HepG2 (cell line): ENCODE data around the gene DUT.

Experiments used
- ASH2L ChIP-seq: fragments of 300-600, 200-600 bp; sonication (generic); IDR thresholded peaks from 2 replicates; pipeline ENCODE4 v1.7.0; 2017; ENCODE audit warnings: low read depth, mild to moderate bottlenecking, moderate library complexity, mixed read lengths, low read length; ENCODE audit not compliant: insufficient read length
- CBX1 ChIP-seq: IDR thresholded peaks from one replicate; pipeline ENCODE4 v1.6.1; 2016; ENCODE audit warnings: antibody characterized with exemption, low read depth
- ELF4 ChIP-seq: sonication (generic); formaldehyde crosslinking; IDR thresholded peaks from 2 replicates; pipeline ENCODE4 v1.5.0; 2020; ENCODE audit warnings: missing genetic modification reagents, mild to moderate bottlenecking, moderate library complexity, borderline replicate concordance
- HNRNPL ChIP-seq: fragments of 200-400 bp; formaldehyde crosslinking; IDR thresholded peaks from 2 replicates; pipeline ENCODE4 v1.6.1; 2017; ENCODE audit warnings: mild to moderate bottlenecking, low read depth, low read length
- SRSF4 ChIP-seq: fragments of 200-400 bp; formaldehyde crosslinking; IDR thresholded peaks from one replicate; pipeline ENCODE4 v1.6.1; 2018; ENCODE audit warnings: mild to moderate bottlenecking, low read depth, low read length, moderate library complexity; ENCODE audit not compliant: poor library complexity, severe bottlenecking
- TAF15 ChIP-seq: fragments of 200-400 bp; formaldehyde crosslinking; IDR thresholded peaks from one replicate; pipeline ENCODE4 v1.6.1; 2018; ENCODE audit warnings: mild to moderate bottlenecking, low read depth, low read length; ENCODE audit not compliant: poor library complexity, severe bottlenecking
- ZNF260 ChIP-seq: sonication (generic); formaldehyde crosslinking; IDR thresholded peaks from 2 replicates; pipeline ENCODE4 v1.4.0; 2020; ENCODE audit warnings: missing genetic modification reagents, low read depth, mild to moderate bottlenecking, borderline replicate concordance

- TF ChIP-seq CBX1 (no peak), ELF4 (CRISPR knock-in tag) (no peak), ASH2L (no peak), SRSF4 (no peak), HNRNPL (no peak), ZNF260 (CRISPR knock-in tag) (no peak), TAF15 (no peak)
Measured at GRCh38 chr15:48304398-48304797, 26.8 kb upstream of the DUT start.
